Left hindlimb (tissue), 1 donor: ENCODE results near the gene PTTG1IP.

ENCODE experiments used
- DNase-seq: peaks from one replicate; pipeline ENCODE4 v3.0.0-alpha.2; 2018

The PTTG1IP gene

GRCh38 chr21:44819283-44820243 is 53.9 kb downstream of the PTTG1IP start:
- no peak for DNase-seq

GRCh38 chr21:44818640-44819011 is 54.9 kb downstream of the PTTG1IP start:
- DNase-seq = no peak

DNA sequence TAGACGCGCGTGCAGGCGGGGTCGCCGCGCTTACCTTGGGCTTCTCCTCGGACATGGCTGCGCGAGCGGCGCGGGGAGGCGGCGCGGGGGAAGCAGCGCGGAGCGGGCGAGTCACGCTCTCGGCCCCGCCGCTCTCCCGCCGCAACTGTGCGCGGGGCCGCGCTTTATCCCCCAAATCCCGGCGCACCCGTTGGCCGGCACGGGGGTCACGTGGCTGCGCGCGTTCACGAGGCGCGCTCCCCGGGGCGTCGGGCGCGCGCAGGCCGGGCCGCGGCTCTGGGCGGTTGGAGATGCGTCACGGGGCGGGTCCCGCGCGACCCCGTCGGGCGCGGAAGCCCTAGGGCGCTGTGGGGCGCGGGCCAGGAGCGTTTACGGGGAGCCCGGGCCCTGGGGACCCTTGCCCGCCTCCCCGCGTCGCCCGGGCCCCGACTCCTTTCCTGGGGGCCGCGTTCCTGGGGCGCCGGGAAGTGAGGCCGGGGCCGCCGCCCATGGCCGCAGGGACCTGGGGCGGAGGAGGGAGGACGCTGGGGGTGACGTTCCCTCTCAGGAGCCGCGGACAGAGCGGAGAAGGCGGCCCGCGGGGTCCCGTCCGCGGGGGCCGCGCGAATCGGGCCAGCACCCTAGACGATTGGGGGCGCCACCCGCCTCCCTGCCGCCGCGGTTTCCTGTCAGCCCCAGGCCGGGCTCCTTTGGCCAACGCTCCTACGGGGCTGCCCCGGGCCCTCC is 55.4 kb downstream of the PTTG1IP start, which contains the start of gene SUMO3:
TSS of gene SUMO3 (minus strand) at position 149 of the 726 bp plus-strand sequence. CDS start at position 55, 94 bp downstream.
- DNase-seq = peak; percentile 89

DNA sequence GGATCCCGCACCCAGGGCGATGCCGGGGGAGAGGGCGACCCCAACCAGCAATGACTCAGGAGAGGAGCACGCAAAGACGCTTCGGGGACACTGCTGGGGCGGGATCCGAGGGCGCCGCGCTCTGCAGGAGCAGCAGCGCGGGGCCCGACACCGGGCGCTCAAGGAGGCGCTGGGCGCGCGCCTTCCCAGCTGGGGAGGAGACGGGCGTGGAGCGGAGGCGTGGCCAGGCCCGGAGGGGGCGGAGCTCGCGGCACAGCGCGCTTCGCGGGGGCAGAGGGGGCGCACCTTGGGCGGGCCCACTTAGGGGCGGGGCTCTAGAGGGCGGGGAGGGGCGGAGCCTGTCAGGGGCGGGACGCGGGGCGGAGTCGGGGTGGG is 56.0 kb downstream of the PTTG1IP start:
- DNase-seq = peak; percentile 91

DNA sequence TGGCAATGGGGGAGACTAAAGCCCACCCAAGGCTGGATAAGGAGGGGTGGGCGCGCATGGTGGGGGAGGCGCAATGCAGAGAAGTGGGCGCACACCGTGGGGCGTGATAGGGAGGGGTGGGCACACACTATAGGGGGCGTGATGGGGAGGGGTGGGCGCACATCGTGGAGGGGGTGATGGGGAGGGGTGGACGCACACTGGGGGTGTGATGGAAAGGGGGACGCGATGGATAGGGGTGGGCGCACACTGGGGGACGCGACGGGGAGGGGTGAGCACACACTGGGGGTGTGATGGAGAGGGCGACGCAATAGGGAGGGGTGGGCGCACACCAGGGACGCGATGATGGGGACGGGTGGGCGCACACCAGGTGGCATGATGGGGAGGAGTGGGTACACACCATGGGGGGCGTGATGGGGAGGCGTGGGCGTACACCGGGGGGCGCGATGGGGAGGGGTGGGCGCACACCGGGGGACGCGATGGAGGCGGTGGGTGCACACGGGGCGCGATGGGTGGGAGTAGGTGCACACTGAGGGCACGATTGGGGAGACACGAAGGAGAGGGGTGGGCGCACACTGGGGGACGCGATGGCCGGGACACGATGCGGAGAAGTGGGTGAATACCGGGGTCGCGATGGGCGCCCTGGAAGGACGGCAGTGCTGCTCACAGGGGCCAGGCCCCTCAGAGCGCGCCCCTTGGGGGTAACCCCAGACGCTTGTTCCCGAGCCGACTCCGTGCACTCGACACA is 56.6 kb downstream of the PTTG1IP start:
- DNase-seq = no peak

DNA sequence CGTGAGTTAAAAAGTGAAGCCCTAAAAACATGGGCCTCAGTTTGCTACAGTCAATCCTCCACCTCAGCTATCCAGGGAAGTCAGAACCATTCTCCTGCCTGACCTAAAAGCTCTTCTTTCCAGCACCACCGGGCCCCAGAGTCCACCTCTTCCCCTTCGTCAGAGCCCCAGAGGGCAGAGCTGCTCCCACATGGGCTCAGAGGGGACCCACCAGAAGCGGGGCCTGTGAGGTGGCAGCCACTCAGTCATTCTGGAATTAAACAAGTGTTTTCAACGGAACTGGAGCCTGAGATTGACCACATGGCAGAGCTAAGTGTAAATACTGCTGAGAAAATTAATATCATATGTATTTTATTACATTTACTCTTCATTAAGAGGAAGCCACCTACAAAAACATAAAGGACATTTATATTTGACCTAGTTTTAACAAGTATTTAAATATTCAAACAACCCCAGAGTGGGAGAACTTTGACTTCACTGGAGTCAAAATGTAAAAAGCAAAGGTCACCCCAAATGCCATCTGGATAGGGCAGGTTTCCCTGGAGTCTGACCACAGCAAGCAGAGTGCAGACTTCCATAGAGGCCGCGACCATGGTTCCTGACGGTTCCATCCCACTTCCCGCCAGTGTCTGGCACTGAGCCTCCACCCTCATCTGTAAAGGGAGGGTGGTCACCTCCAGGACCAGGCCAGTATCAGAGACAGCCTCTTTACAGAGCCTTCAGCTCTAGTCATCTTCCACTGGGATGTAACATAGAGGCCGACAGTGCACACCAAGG is 57.5 kb downstream of the PTTG1IP start:
- DNase-seq = no peak

DNA sequence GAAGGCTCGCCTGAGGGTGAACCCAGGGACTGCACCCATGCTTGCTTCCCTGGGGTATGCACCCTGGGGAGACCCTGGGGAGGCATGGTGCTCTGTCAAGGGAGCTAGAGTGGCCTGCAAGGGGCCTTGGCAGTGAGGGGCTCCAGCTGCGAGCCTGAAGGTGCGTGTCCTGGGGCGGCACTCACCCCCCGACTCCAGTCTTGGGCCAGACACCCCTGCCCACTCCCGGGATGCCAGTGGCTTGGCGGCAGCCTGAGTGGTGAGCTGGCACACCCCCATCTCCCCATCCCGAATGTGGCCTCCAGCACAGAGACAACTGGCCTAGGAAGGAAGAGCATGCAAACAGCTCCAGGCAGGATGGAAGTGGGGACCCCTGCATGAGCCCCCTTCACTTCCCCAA is 58.3 kb downstream of the PTTG1IP start:
- DNase-seq = no peak

DNA sequence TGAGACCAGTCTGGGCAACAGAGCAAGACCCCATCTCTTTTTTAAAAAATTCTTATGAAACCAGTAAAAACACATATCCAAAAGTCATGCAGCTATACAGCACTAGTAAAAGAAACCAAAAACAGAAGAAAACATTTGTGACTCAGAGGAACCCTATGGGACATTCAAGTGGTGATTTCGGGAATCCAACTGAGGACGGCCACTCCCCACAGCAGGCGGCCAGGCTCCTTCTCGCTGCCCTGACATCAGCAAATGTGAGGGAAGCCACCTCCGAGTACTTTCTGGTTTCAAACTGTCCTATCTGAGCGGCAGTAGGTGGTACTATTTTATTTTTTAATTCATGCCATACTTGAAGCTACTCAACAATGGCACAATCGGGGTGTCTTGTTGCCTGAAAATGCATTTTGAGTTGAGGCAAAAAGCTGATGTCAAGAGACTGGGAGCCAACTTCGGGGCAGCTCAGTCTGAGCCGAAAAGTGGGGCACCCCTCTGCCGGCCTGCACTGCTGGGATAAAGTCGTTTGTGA is 58.9 kb downstream of the PTTG1IP start:
- DNase-seq = no peak

DNA sequence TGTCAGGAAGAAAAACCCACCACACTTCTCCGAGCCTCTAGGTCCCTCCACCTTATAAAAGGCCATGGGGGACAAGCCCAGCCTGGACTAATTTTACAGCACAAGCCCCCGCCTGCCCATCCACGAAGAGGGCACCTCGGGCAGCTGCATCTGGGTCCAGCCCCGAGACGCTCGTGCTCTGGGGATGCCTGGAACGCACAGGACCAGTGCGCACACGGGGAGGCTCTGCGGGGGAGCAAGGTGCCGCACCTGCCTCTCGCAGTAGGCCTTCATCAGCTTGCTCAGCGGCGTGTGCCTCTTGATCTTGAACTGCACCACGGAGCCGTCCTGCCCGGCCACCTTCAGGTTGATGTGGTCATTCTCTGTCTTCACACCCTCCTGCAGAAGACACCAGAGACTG is 59.8 kb downstream of the PTTG1IP start:
- no peak for DNase-seq

GRCh38 chr21:44813149-44813548 is 60.3 kb downstream of the PTTG1IP start:
- no peak for DNase-seq

DNA sequence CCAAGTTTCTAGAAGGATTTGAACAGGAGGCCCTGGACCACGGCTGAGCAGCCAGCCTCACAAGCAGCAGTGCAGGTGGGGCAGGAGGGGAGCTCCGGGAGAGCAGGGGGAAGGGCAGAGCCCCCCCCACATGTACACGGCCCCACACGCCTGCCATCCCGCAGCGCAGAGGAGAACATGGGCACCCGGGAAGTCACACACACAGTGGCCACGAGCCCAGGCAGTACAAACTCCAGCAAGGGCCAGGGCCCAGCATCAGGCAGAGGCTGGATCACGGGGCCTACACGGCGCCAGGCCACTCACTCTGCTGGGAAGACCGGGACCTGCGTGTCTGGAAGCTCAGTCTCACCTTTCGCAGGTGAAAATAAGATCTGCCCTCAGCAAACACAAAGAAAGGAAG is 60.9 kb downstream of the PTTG1IP start:
- DNase-seq = no peak

DNA sequence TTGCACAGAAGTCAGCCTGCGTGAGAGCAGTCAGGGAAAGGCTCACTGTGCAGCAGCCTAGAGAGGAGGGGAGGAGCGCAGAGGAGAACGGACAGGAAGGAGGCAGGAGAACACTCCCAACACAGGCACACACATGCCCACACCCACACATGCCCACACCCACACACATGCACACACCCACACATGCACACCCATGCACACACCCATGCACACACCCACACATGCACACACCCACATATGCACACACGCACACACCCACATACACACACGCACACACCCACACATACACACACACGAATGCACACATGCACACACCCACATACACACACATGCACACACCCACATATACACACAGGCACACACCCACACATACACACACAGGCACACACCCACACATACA is 62.7 kb downstream of the PTTG1IP start:
- DNase-seq = no peak

DNA sequence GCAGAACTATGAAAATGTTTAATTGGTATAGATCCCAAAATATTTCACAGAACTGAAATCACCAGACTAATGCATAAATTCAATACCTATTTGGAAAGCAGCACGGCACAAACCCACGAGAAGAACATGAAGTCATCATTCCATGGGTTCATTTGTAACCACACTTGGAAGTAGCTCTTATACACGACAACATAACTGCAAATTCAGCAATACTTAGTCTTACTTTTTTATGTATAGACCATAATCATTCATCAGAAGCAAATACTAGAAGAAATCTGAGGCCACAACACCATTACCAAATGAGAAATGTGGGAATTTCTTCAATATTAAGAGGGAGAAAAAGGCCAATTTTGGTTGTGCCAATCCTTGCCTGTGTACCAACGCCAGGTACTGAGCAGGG is 67.6 kb downstream of the PTTG1IP start:
- no peak for DNase-seq

- DNase-seq = no peak
Measured at GRCh38 chr21:44805226-44805625, 68.3 kb downstream of the PTTG1IP start.

DNA sequence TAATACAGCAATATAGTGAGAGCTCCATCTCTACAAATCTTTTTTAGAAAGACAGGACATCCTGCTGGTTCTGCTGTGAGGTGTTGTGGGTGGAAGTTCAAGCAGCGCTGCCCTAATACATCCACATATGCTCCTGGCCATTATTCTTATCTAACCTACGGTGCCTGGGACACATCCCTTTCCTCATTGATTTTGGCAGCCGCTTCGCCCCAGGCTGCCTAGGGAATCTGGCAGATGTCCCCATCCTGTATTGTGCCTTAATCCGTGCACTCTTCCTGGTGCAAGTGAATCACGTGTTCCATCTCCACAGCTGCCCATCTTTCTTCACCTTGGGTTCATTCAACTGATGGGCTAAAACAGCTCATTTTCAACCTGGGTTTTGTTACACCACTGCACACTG is 68.7 kb downstream of the PTTG1IP start:
- no peak for DNase-seq

- DNase-seq = no peak
Measured at GRCh38 chr21:44803651-44804050, 69.8 kb downstream of the PTTG1IP start.

DNA sequence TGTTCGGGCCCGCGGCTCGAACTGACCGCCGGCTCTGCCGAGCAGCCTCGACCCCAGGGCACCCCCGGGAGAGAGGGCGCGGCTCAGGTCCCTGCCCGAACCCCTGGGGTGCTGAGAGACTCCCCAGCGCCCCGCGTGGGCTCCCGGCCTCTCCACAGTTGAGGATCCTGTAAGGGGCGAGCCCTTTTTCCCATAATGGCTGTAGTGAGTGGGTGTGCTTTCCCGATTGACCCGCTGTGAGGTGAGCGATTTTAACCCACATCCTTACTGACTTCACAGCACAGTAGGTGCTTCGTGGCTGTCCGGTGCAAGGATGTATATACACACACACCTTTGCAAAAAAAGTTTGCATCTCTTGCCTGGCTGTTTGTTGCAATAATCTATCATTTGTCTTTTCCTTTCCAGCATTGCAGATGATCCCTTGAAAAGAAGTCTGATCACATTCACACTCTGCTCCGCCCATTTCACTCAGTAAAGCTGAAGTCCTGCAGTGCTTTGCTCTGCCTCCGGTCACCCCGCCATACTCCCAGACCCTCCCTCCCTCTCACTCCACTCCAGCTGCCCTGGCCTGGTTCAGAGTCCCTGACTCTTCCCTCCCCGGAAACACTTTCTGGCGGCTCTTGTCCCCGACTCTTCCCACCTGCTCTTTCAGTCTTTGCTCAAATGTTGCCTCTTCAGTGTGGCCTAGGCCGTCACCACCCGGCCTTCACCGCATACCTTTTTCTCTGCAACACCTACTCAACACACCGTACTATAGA is 70.9 kb downstream of the PTTG1IP start:
- no peak for DNase-seq

- DNase-seq = peak; percentile 91
Measured at GRCh38 chr21:44801468-44802395, 71.8 kb downstream of the PTTG1IP start, which contains the start of gene UBE2G2. Gene UBE2G2 (minus strand): TSS chr21:44801820. CDS start chr21:44801748, 72 bp downstream.

GRCh38 chr21:44800971-44801467 is 72.5 kb downstream of the PTTG1IP start:
- no peak for DNase-seq

- DNase-seq = no peak
Measured at GRCh38 chr21:44800103-44800502, 73.4 kb downstream of the PTTG1IP start.
